ENCODE results near the gene ZNF436. TPM values are rescaled to one million over a fixed set of nuclear protein-coding genes. Genes with fewer than 3 reads are reported as not detected.

Gene ZNF436
- total and polyA plus RNA-seq, 2 of the 13 experiments (the other 11 are each of a cell fraction or from before 2014, with no cell fraction given), result 4.3 to 9.9 TPM

DNA sequence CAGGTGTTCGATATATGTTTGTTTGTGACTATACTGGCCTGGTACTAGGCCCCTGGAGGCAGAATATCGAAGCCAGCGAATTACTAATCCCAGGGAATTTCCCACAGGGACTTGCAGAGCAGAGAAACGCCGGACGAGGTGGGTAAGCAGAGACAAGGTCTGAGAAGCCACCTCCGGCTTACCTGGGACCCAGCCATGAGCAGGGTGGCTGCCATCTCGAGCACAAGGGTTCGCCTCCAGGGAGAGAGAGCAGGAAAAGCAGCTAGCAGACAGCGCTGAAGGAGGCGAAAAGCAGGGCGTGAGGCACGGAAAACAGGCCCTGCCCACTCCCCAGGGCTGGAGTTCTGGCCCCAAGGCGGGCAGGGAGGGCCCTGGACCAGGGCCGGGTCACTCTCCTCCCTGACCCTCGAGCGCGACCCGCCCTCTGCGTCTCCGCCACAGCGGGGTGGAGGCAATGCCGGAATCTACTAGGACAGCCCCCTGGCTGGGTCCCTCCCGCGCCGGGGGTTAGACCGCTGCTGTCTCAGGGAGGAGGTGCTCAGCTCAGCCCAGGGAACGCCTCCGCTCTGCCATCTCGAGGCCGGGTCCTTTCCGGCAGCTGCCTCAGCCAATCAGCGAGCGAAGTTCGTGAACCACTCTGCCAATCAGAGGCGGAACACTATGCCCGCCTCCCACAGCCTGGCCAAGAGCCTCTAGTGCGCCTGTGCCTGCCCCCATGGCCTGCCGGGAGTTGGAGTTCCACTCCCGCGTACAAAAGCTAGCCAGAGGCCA is 1.7 kb downstream of the ZNF436 start (continued):
- TF ChIP-seq ZFP36L2 (CRISPR knock-in tag; IDR thresholded peaks at IDR 0.05), result no peak
- TF ChIP-seq SNAPC2 (CRISPR knock-in tag; IDR thresholded peaks at IDR 0.05), result no peak
- TF ChIP-seq ZNF883 (CRISPR knock-in tag; IDR thresholded peaks at IDR 0.05; ENCODE audit: not compliant biosample characterization), result no peak
- TF ChIP-seq, protein P1, sequence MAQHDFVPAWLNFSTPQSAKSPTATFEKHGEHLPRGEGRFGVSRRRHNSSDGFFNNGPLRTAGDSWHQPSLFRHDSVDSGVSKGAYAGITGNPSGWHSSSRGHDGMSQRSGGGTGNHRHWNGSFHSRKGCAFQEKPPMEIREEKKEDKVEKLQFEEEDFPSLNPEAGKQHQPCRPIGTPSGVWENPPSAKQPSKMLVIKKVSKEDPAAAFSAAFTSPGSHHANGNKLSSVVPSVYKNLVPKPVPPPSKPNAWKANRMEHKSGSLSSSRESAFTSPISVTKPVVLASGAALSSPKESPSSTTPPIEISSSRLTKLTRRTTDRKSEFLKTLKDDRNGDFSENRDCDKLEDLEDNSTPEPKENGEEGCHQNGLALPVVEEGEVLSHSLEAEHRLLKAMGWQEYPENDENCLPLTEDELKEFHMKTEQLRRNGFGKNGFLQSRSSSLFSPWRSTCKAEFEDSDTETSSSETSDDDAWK (CRISPR knock-in tag; IDR thresholded peaks at IDR 0.05), result no peak
- TF ChIP-seq MEIS1 (CRISPR knock-in tag; IDR thresholded peaks at IDR 0.05; ENCODE audit: borderline replicate concordance), result peak; percentile 42
- no peak for TF ChIP-seq REL (CRISPR knock-in tag; conservative IDR thresholded peaks at IDR 0.05)
- TF ChIP-seq, protein P2, sequence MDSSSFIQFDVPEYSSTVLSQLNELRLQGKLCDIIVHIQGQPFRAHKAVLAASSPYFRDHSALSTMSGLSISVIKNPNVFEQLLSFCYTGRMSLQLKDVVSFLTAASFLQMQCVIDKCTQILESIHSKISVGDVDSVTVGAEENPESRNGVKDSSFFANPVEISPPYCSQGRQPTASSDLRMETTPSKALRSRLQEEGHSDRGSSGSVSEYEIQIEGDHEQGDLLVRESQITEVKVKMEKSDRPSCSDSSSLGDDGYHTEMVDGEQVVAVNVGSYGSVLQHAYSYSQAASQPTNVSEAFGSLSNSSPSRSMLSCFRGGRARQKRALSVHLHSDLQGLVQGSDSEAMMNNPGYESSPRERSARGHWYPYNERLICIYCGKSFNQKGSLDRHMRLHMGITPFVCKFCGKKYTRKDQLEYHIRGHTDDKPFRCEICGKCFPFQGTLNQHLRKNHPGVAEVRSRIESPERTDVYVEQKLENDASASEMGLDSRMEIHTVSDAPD (CRISPR knock-in tag; IDR thresholded peaks at IDR 0.05), result no peak
- TF ChIP-seq DMAP1 (CRISPR knock-in tag; IDR thresholded peaks at IDR 0.05), result no peak
- TF ChIP-seq, protein P3, sequence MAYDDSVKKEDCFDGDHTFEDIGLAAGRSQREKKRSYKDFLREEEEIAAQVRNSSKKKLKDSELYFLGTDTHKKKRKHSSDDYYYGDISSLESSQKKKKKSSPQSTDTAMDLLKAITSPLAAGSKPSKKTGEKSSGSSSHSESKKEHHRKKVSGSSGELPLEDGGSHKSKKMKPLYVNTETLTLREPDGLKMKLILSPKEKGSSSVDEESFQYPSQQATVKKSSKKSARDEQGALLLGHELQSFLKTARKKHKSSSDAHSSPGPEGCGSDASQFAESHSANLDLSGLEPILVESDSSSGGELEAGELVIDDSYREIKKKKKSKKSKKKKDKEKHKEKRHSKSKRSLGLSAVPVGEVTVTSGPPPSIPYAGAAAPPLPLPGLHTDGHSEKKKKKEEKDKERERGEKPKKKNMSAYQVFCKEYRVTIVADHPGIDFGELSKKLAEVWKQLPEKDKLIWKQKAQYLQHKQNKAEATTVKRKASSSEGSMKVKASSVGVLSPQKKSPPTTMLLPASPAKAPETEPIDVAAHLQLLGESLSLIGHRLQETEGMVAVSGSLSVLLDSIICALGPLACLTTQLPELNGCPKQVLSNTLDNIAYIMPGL (CRISPR knock-in tag; IDR thresholded peaks at IDR 0.05; ENCODE audit: borderline replicate concordance in 1 of 2, low read depth in 1 of 2), result peak in 1 of 2 experiments; percentile 62; a peak in 3 of 4 replicates
- TF ChIP-seq RFX1 (IDR thresholded peaks at IDR 0.05), result no peak
- peak; percentile 47 for TF ChIP-seq GABPA (IDR thresholded peaks at IDR 0.05; ENCODE audit: low read depth, low read length)
- peak; percentile 84 for TF ChIP-seq GABPA (CRISPR knock-in tag; IDR thresholded peaks at IDR 0.05; ENCODE audit: low read depth)
- TF ChIP-seq, protein P4, sequence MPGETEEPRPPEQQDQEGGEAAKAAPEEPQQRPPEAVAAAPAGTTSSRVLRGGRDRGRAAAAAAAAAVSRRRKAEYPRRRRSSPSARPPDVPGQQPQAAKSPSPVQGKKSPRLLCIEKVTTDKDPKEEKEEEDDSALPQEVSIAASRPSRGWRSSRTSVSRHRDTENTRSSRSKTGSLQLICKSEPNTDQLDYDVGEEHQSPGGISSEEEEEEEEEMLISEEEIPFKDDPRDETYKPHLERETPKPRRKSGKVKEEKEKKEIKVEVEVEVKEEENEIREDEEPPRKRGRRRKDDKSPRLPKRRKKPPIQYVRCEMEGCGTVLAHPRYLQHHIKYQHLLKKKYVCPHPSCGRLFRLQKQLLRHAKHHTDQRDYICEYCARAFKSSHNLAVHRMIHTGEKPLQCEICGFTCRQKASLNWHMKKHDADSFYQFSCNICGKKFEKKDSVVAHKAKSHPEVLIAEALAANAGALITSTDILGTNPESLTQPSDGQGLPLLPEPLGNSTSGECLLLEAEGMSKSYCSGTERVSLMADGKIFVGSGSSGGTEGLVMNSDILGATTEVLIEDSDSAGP (CRISPR knock-in tag; IDR thresholded peaks at IDR 0.05; ENCODE audit: borderline replicate concordance), result peak; percentile 82
- no peak; the same call in 1 of the 2 replicates for TF ChIP-seq FOXO1 (CRISPR knock-in tag; IDR thresholded peaks at IDR 0.05)
- no peak for TF ChIP-seq DNMT1 (CRISPR knock-in tag; IDR thresholded peaks at IDR 0.05)
- TF ChIP-seq MBNL3 (CRISPR knock-in tag; conservative IDR thresholded peaks at IDR 0.05), result no peak
- TF ChIP-seq, protein P5, sequence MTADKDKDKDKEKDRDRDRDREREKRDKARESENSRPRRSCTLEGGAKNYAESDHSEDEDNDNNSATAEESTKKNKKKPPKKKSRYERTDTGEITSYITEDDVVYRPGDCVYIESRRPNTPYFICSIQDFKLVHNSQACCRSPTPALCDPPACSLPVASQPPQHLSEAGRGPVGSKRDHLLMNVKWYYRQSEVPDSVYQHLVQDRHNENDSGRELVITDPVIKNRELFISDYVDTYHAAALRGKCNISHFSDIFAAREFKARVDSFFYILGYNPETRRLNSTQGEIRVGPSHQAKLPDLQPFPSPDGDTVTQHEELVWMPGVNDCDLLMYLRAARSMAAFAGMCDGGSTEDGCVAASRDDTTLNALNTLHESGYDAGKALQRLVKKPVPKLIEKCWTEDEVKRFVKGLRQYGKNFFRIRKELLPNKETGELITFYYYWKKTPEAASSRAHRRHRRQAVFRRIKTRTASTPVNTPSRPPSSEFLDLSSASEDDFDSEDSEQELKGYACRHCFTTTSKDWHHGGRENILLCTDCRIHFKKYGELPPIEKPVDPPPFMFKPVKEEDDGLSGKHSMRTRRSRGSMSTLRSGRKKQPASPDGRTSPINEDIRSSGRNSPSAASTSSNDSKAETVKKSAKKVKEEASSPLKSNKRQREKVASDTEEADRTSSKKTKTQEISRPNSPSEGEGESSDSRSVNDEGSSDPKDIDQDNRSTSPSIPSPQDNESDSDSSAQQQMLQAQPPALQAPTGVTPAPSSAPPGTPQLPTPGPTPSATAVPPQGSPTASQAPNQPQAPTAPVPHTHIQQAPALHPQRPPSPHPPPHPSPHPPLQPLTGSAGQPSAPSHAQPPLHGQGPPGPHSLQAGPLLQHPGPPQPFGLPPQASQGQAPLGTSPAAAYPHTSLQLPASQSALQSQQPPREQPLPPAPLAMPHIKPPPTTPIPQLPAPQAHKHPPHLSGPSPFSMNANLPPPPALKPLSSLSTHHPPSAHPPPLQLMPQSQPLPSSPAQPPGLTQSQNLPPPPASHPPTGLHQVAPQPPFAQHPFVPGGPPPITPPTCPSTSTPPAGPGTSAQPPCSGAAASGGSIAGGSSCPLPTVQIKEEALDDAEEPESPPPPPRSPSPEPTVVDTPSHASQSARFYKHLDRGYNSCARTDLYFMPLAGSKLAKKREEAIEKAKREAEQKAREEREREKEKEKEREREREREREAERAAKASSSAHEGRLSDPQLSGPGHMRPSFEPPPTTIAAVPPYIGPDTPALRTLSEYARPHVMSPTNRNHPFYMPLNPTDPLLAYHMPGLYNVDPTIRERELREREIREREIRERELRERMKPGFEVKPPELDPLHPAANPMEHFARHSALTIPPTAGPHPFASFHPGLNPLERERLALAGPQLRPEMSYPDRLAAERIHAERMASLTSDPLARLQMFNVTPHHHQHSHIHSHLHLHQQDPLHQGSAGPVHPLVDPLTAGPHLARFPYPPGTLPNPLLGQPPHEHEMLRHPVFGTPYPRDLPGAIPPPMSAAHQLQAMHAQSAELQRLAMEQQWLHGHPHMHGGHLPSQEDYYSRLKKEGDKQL (CRISPR knock-in tag; IDR thresholded peaks at IDR 0.05; ENCODE audit: low read depth), result no peak
- no peak for TF ChIP-seq CC2D1A (CRISPR knock-in tag; IDR thresholded peaks at IDR 0.05)

All from HepG2 (cell line).